Chondrocyte (in vitro differentiated cells): Measurements from ENCODE around the gene COG8. TPM values are rescaled to one million over a fixed set of nuclear protein-coding genes. Genes with fewer than 3 reads are reported as not detected.

ENCODE experiments used
- DNase-seq: peaks from one replicate; pipeline ENCODE4 v3.0.0; 2021; ENCODE audit warnings: mixed read lengths, low spot score
- H3K27ac Mint-ChIP-seq: one replicate; pipeline ENCODE4 v1.8.0; 2021; ENCODE audit warnings: mild to moderate bottlenecking, moderate library complexity, mixed read lengths; ENCODE audit not compliant: unreplicated experiment
- H3K27me3 Mint-ChIP-seq: 2 replicates; pipeline ENCODE4 v1.8.0; 2021; ENCODE audit warnings: low read depth, mixed read lengths
- H3K36me3 Mint-ChIP-seq: 2 replicates; pipeline ENCODE4 v1.8.0; 2021; ENCODE audit warnings: low read depth, mixed read lengths
- H3K4me1 Mint-ChIP-seq: 2 replicates; pipeline ENCODE4 v1.8.0; 2021; ENCODE audit warnings: low read depth, mild to moderate bottlenecking, mixed read lengths
- H3K4me3 Mint-ChIP-seq: one replicate; pipeline ENCODE4 v1.8.0; 2021; ENCODE audit warnings: mild to moderate bottlenecking, moderate library complexity, mixed read lengths; ENCODE audit not compliant: unreplicated experiment
- H3K9me3 Mint-ChIP-seq: 2 replicates; pipeline ENCODE4 v1.8.0; 2021; ENCODE audit warnings: low read depth, mixed read lengths
- CTCF ChIP-seq: fragments of 200-600 bp; sonication (generic); IDR thresholded peaks from 2 replicates; pipeline ENCODE4 v1.5.0; 2021; ENCODE audit warnings: antibody characterized with exemption, mild to moderate bottlenecking, moderate library complexity
- total RNA-seq: library from RNA; stranded (reverse); gene quantifications from 3 replicates; pipeline ENCODE4 v1.2.1, GENCODE V29; 2021

The COG8 gene
- total RNA-seq, 1 donor from 2014 or later, result 36.8 TPM

DNA sequence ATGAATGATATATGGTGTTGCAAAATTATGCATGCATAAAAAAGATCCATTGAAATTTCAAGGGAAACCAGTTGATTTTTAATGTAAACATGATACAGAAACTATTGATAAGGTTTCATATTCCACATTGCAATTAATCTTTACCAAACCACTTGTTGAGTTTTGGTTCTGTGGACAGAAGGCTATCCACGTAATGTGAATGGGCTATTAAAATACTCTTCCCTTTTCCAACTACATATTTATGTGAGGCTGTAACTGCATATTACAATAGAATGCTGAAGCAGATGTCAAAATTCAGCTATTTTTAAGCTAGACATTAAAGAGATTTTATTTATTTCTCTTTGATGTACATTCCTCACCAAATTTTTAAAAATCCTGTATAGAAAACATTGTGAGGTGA, 62.0 kb downstream of the COG8 start:
- no peak for TF ChIP-seq CTCF
- no peak overlapping the region for H3K27ac Mint-ChIP-seq
- DNase-seq, result no peak
- peaks cover 3% of the 10 kb centered on the region for H3K9me3 Mint-ChIP-seq
- peaks cover 44% of the 10 kb centered on the region for H3K4me1 Mint-ChIP-seq
- H3K36me3 Mint-ChIP-seq, result peaks cover 10% of the 10 kb centered on the region
- no peak overlapping the region for H3K4me3 Mint-ChIP-seq
- H3K27me3 Mint-ChIP-seq, result no peaks in the 10 kb centered on the region

Other genes with a start within 250 kb of the COG8 start
- gene HAS3, start 233.9 kb downstream of the COG8 start, total RNA-seq, result 0.92 to 1.5 TPM (median 1.4 TPM) in 3 replicates
- gene CHTF8, start 207.0 kb downstream of the COG8 start, total RNA-seq, result 77.1 to 83.2 TPM (median 83.1 TPM) in 3 replicates
- gene UTP4, start 206.9 kb downstream of the COG8 start, total RNA-seq, result 37.2 to 46.0 TPM (median 41.7 TPM) in 3 replicates
- 38.4 to 49.5 TPM (median 49.1 TPM) in 3 replicates for gene SNTB2, start 152.4 kb downstream of the COG8 start, total RNA-seq
- gene VPS4A, start 28.2 kb downstream of the COG8 start, total RNA-seq, result 27.3 to 30.5 TPM (median 29.2 TPM) in 3 replicates
- 11.5 to 16.2 TPM (median 15.3 TPM) in 3 replicates for gene PDF, start 9.0 kb downstream of the COG8 start, total RNA-seq
- gene NIP7, start 208 bp upstream of the COG8 start, total RNA-seq, result 17.2 to 28.8 TPM (median 18.6 TPM) in 3 replicates
- 0.38 to 0.65 TPM (median 0.55 TPM) in 3 replicates for gene TMED6, start 12.2 kb upstream of the COG8 start, total RNA-seq
- 27.1 to 27.9 TPM (median 27.7 TPM) in 3 replicates for gene TERF2, start 46.4 kb upstream of the COG8 start, total RNA-seq
- 67.3 to 75.5 TPM (median 71.8 TPM) in 3 replicates for gene CYB5B, start 85.1 kb upstream of the COG8 start, total RNA-seq
- 41.0 to 51.3 TPM (median 44.7 TPM) in 3 replicates for gene NFAT5, start 226.4 kb upstream of the COG8 start, total RNA-seq